Retinal pigment epithelial cell (primary cell): Measurements from ENCODE around the gene FCGR3A.
"Not testable (repeated sequence)": the region's sequence is repeated elsewhere in the genome, so short reads cannot be mapped to it uniquely, and the experiment has no call there.

ENCODE experiments used
- DNase-seq: peaks from one replicate; pipeline ENCODE4 v3.0.0-alpha.2; 2010; ENCODE audit warnings: low read depth
- H3K4me3 ChIP-seq: 2 replicates; pipeline ENCODE4 v1.5.1; 2011; ENCODE audit warnings: mild to moderate bottlenecking, low read length, control low read depth, moderate library complexity
- CTCF ChIP-seq: conservative IDR thresholded peaks from 2 replicates; pipeline ENCODE4 v1.5.1; 2011; ENCODE audit warnings: low read depth, low read length, control low read depth, inconsistent platforms

FCGR3A gene

GRCh38 chr1:161537068-161537669, 12.4 kb downstream of the FCGR3A start:
- not testable (repeated sequence) for DNase-seq

GRCh38 chr1:161532644-161533567, 16.7 kb downstream of the FCGR3A start:
- H3K4me3 ChIP-seq: peak overlapping the region; percentile 67
- DNase-seq: peak; percentile 54

More at GRCh38 chr1:161537068-161537669, 12.4 kb downstream of the FCGR3A start:
- H3K4me3 ChIP-seq: not testable (repeated sequence)

- no peak for TF ChIP-seq CTCF
- peak overlapping the region; percentile 67 for H3K4me3 ChIP-seq
- DNase-seq: no peak
Observed at GRCh38 chr1:161531986-161532643, 17.5 kb downstream of the FCGR3A start.

DNA sequence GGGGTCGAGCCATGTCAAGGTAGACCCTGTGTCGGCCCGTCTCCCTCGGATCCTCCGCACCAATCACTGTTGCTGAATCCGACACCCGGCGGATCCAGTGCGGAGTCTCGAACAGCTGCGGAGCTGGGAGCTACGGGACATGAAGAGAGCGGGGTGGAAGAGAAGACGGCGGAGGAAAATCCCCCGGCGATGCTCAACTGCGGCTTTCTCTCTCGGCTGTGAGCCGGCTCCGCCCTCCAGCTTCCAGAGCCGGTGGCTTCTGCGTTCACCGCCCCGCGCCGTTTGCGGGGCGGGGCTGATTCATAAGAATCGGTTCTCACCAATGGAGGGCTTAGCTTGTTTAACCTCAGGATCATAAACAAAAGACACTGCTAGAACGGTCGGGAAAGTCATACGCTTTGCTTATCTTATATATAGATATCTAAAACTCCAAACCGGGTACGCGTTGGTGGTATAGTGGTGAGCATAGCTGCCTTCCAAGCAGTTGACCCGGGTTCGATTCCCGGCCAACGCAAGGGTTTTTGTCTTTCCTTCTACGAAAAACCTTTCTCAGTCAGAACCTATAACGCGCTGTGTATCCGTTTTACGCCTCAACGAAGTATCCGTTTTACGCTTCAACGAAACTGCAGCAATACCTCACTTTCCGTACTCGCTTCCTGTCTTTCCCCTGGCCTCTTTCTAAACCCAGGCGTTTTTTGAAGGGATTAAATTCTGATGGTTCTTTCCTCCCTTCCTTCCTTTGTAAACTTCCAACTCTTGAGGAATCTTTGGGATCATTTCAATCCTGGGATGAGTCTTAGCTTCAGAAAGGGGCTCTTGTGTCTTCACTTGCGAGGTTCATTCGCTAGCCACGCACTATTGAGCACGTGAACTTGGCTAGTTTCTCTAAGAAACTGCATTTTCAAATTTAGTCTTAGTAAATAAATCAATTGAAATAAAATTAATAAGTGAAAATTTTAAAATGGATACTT, 18.7 kb downstream of the FCGR3A start:
- H3K4me3 ChIP-seq: peak overlapping the region; percentile 67
- peak; percentile 73 for DNase-seq

DNA sequence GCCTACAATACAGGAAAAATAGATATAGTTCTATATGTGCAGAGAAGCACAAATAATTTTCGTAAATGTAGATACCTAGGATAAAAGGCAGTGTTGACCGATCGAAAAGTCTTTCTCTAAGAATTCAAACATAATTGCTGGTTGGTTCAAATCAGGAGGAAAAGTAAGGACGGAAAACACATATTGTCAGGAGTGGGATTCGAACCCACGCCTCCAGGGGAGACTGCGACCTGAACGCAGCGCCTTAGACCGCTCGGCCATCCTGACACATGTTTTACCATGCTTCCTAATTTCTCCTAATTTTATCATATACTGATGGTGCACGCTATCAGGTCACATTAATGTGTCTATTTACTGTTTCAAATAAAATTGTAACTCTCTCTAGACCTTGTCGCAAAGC, 19.5 kb downstream of the FCGR3A start:
- DNase-seq: not testable (repeated sequence)
- peak overlapping the region; percentile 67 for H3K4me3 ChIP-seq

DNA sequence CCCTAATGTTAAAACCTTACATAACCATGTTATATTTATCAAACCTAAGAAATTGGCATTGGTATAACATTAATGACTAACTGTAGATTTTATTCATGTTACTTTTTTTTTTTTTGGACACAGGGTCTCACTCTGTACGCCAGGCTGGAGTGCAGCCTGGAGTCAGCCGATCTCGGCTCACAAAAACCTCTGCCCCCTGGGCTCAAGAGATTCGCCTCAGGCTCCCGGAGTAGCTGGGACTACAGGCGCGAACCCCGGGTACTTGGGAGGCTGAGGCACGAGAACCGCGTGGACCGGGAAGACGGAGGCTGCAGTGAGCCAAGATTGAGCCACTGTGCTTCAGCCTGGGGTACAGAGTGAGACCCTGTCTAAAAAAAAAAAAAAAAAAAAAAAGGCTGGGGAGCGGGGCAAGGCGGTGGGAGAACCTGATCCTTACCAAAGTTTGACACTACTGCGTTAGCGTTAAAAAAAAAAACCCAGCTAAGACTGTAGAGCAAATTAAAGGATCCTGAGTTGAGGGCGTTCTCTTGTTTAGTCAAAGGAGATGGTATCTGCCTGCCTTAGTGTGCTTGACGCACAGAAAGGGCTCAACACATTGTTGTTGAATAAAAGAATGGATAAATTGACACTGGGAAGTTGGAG, 20.0 kb downstream of the FCGR3A start:
- not testable (repeated sequence) for DNase-seq
- peak overlapping the region; percentile 67 for H3K4me3 ChIP-seq

DNA sequence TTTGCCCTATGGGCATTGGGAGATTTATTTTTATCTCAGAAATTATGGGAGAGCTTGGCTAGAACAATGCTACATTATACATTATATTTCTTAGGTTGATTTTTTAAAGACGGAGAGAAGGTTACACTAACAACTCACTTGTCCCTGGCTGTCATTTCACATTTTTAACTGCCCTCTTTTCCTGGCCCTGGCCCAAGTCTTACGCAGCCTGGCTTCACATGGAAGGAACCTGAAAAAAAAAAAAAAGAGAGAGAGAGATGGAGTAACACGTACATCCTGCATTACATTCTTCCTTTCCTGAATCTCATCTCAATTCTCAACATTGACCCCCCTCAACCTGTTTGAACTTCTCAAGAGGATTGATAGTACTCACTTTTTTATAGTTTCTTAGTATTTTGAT, 21.1 kb downstream of the FCGR3A start:
- DNase-seq, H3K4me3 ChIP-seq: not testable (repeated sequence)

DNA sequence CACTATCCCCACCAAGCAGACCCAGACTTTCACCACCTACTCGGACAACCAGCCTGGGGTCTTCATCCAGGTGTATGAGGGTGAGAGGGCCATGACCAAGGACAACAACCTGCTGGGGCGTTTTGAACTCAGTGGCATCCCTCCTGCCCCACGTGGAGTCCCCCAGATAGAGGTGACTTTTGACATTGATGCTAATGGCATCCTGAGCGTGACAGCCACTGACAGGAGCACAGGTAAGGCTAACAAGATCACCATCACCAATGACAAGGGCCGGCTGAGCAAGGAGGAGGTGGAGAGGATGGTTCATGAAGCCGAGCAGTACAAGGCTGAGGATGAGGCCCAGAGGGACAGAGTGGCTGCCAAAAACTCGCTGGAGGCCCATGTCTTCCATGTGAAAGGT, 23.7 kb downstream of the FCGR3A start:
- H3K4me3 ChIP-seq, DNase-seq: not testable (repeated sequence)

DNA sequence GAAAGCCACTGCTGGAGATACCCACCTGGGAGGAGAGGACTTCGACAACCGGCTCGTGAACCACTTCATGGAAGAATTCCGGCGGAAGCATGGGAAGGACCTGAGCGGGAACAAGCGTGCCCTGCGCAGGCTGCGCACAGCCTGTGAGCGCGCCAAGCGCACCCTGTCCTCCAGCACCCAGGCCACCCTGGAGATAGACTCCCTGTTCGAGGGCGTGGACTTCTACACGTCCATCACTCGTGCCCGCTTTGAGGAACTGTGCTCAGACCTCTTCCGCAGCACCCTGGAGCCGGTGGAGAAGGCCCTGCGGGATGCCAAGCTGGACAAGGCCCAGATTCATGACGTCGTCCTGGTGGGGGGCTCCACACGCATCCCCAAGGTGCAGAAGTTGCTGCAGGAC, 24.3 kb downstream of the FCGR3A start:
- not testable (repeated sequence) for H3K4me3 ChIP-seq, DNase-seq

- DNase-seq: not testable (repeated sequence)
- peak overlapping the region; percentile 21 for H3K4me3 ChIP-seq
Observed at GRCh38 chr1:161524742-161525291, 24.8 kb downstream of the FCGR3A start.

DNA sequence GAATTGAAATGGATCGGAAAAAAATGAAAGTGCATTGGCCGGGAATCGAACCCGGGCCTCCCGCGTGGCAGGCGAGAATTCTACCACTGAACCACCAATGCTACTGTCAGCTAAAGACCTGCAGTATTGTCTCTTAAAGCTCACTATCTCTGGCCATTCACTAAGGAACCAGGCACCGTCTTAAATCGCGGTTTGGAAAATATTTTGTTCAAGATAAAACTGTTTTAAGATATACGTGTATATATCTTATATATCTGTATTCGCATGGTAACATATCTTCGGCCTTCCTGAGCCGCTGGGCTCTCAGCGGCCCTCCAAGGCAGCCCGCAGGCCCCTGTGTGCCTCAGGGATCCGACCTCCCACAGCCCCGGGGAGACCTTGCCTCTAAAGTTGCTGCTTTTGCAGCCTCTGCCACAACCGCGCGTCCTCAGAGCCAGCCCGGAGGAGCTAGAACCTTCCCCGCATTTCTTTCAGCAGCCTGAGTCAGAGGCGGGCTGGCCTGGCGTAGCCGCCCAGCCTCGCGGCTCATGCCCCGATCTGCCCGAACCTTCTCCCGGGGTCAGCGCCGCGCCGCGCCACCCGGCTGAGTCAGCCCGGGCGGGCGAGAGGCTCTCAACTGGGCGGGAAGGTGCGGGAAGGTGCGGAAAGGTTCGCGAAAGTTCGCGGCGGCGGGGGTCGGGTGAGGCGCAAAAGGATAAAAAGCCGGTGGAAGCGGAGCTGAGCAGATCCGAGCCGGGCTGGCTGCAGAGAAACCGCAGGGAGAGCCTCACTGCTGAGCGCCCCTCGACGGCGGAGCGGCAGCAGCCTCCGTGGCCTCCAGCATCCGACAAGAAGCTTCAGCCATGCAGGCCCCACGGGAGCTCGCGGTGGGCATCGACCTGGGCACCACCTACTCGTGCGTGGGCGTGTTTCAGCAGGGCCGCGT, 25.5 kb downstream of the FCGR3A start, which contains the start of gene HSPA6:
Gene HSPA6 (plus strand): TSS at position 724 of the 925 bp plus-strand sequence. CDS start 119 bp downstream, at position 843.
- peak within 1 kb of the TSS; percentile 65 for H3K4me3 ChIP-seq

GRCh38 chr1:161523041-161523816, 26.4 kb downstream of the FCGR3A start:
- H3K4me3 ChIP-seq, DNase-seq: not testable (repeated sequence)

More for the DNA sequence above, 25.5 kb downstream of the FCGR3A start, which contains the start of gene HSPA6:
- not testable (repeated sequence) for DNase-seq

GRCh38 chr1:161513953-161514352, 35.7 kb downstream of the FCGR3A start:
- DNase-seq, H3K4me3 ChIP-seq: not testable (repeated sequence)

- H3K4me3 ChIP-seq, DNase-seq: not testable (repeated sequence)
Observed at GRCh38 chr1:161513448-161513780, 36.2 kb downstream of the FCGR3A start.
